OCI-LY1 (cell line): ENCODE results near the gene PLEKHA6.

Experiments used
- H2AFZ ChIP-seq: fragments of 200-600 bp; sonication (generic), shearing (Covaris generic); 2 replicates; pipeline ENCODE4 v1.6.0; 2014; ENCODE audit warnings: antibody characterized with exemption, mild to moderate bottlenecking, low read length
- H3F3A ChIP-seq: fragments of 200-600 bp; sonication (generic), shearing (Covaris generic); 2 replicates; pipeline ENCODE4 v1.6.0; 2014; ENCODE audit warnings: mild to moderate bottlenecking, antibody characterized with exemption, low read length, moderate library complexity; ENCODE audit not compliant: insufficient read depth
- H3K27ac ChIP-seq: fragments of 200-600 bp; sonication (generic); 2 replicates; pipeline ENCODE4 v1.5.1; 2014; ENCODE audit warnings: low read length, mixed run types, mild to moderate bottlenecking, low read depth; ENCODE audit not compliant: poor library complexity, severe bottlenecking
- H3K27me3 ChIP-seq: fragments of 200-600 bp; sonication (generic); 2 replicates; pipeline ENCODE4 v1.6.0; 2014; ENCODE audit warnings: antibody characterized with exemption, mild to moderate bottlenecking, low read length, moderate library complexity; ENCODE audit not compliant: insufficient read depth
- H3K36me3 ChIP-seq: fragments of 200-600 bp; sonication (generic); 2 replicates; pipeline ENCODE4 v1.6.1; 2014; ENCODE audit warnings: mild to moderate bottlenecking, antibody characterized with exemption, low read length, moderate library complexity, mixed read lengths; ENCODE audit not compliant: insufficient read depth
- H3K4me1 ChIP-seq: fragments of 200-600 bp; sonication (generic); 2 replicates; pipeline ENCODE4 v1.5.1; 2014; ENCODE audit warnings: mild to moderate bottlenecking, low read length, moderate library complexity; ENCODE audit not compliant: insufficient read depth, severe bottlenecking
- H3K4me2 ChIP-seq: fragments of 200-600 bp; sonication (generic), shearing (Covaris generic); 2 replicates; pipeline ENCODE4 v1.6.1; 2014; ENCODE audit warnings: low read length
- H3K4me3 ChIP-seq: fragments of 200-600 bp; sonication (generic); 2 replicates; pipeline ENCODE4 v1.5.1; 2014; ENCODE audit warnings: low read length, low read depth, mild to moderate bottlenecking, mixed read lengths; ENCODE audit not compliant: poor library complexity, severe bottlenecking
- H3K79me2 ChIP-seq: fragments of 200-600 bp; shearing (Covaris generic); 2 replicates; pipeline ENCODE4 v1.6.1; 2016; ENCODE audit warnings: mixed run types, low read length, mixed read lengths; ENCODE audit not compliant: insufficient read depth
- H3K9ac ChIP-seq: fragments of 200-600 bp; sonication (generic), shearing (Covaris generic); 2 replicates; pipeline ENCODE4 v1.6.1; 2014; ENCODE audit warnings: mild to moderate bottlenecking, low read length, mixed read lengths
- H3K9me2 ChIP-seq: fragments of 200-600 bp; sonication (generic), shearing (Covaris generic); 2 replicates; pipeline ENCODE4 v1.6.1; 2014; ENCODE audit warnings: low read depth, mild to moderate bottlenecking, low read length, mixed read lengths
- H3K9me3 ChIP-seq: fragments of 200-600 bp; shearing (Covaris generic); 2 replicates; pipeline ENCODE4 v1.6.1; 2014; ENCODE audit warnings: low read length, mixed read lengths
- H4K20me1 ChIP-seq: fragments of 200-600 bp; sonication (generic), shearing (Covaris generic); 2 replicates; pipeline ENCODE4 v1.6.0; 2016; ENCODE audit warnings: mild to moderate bottlenecking, low read length; ENCODE audit not compliant: insufficient read depth
- CTCF ChIP-seq: fragments of 200-600 bp; sonication (generic), shearing (Covaris generic); IDR thresholded peaks from 2 replicates; pipeline ENCODE4 v1.5.1; 2017; ENCODE audit warnings: mild to moderate bottlenecking, antibody characterized with exemption, low read length, moderate library complexity, mixed read lengths
- EZH2 ChIP-seq: fragments of 200-600 bp; sonication (generic), shearing (Covaris generic); IDR thresholded peaks from 2 replicates; pipeline ENCODE4 v1.8.0; 2017; ENCODE audit warnings: borderline replicate concordance, mixed run types, mild to moderate bottlenecking, antibody characterized with exemption, low read length, moderate library complexity, mixed read lengths

PLEKHA6 gene

GRCh38 chr1:204405988-204406387, 46.3 kb upstream of the PLEKHA6 start:
- H3K9me3 ChIP-seq: no peaks in the 10 kb centered on the region
- H2AFZ ChIP-seq: no peak overlapping the region
- H3K9me2 ChIP-seq: no peaks in the 10 kb centered on the region
- H3K4me2 ChIP-seq: peak overlapping the region; percentile 94
- no peak overlapping the region for H3K27ac ChIP-seq
- TF ChIP-seq EZH2 (no peak), CTCF (no peak)
- no peaks in the 10 kb centered on the region for H3K27me3 ChIP-seq
- no peak overlapping the region for H3K9ac ChIP-seq
- H3F3A ChIP-seq: no peaks in the 10 kb centered on the region
- H3K4me3 ChIP-seq: peak overlapping the region; percentile 91
- H3K36me3 ChIP-seq: peaks cover 96% of the 10 kb centered on the region
- 0 out of 2 replicates have a peak, but pooled peaks cover 10% of the 10 kb centered on the region for H4K20me1 ChIP-seq
- peaks cover 26% of the 10 kb centered on the region for H3K4me1 ChIP-seq
- H3K79me2 ChIP-seq: peaks cover 81% of the 10 kb centered on the region

DNA sequence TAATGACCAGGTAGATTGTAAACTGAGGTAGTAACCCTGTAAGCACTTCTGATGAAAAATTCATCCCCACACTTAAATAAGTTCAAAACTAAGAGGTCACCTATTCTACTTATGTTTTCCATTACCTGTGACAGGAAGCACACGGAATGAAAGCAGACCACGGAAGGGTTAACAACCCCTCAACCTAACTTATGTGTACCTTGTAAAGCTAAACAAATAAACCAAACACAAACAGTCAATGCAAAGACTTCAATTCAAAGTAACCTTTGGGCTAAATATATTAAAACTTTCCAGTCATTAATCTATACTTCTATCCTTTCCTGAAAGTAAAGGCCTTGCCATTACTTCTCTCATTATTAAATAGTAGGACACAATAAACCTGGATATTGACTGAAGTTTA, 44.9 kb upstream of the PLEKHA6 start:
- H3K9ac ChIP-seq: no peak overlapping the region
- 0 out of 2 replicates have a peak, but pooled peaks cover 10% of the 10 kb centered on the region for H4K20me1 ChIP-seq

GRCh38 chr1:204402391-204402790, 42.7 kb upstream of the PLEKHA6 start:
- H3K27me3 ChIP-seq: no peaks in the 10 kb centered on the region
- H3K27ac ChIP-seq: no peak overlapping the region
- no peak overlapping the region for H3K4me3 ChIP-seq
- TF ChIP-seq CTCF (no peak), EZH2 (no peak)
- no peaks in the 10 kb centered on the region for H3K9me3 ChIP-seq
- H3K79me2 ChIP-seq: peaks cover 45% of the 10 kb centered on the region
- 0 out of 2 replicates have a peak, but pooled peaks cover 10% of the 10 kb centered on the region for H4K20me1 ChIP-seq
- H3K4me1 ChIP-seq: peaks cover 26% of the 10 kb centered on the region
- no peak overlapping the region for H3K9ac ChIP-seq
- H3F3A ChIP-seq: no peaks in the 10 kb centered on the region
- no peak overlapping the region for H2AFZ ChIP-seq
- no peak overlapping the region for H3K4me2 ChIP-seq
- H3K36me3 ChIP-seq: peaks cover 91% of the 10 kb centered on the region
- H3K9me2 ChIP-seq: no peaks in the 10 kb centered on the region

More for the DNA sequence above, 44.9 kb upstream of the PLEKHA6 start:
- peaks cover 68% of the 10 kb centered on the region for H3K79me2 ChIP-seq
- peaks cover 26% of the 10 kb centered on the region for H3K4me1 ChIP-seq
- no peaks in the 10 kb centered on the region for H3K9me3 ChIP-seq
- no peaks in the 10 kb centered on the region for H3K9me2 ChIP-seq
- H3K36me3 ChIP-seq: peaks cover 93% of the 10 kb centered on the region
- TF ChIP-seq CTCF (no peak), EZH2 (no peak)
- no peak overlapping the region for H3K4me3 ChIP-seq
- H3K4me2 ChIP-seq: no peak overlapping the region
- no peak overlapping the region for H2AFZ ChIP-seq
- H3K27me3 ChIP-seq: no peaks in the 10 kb centered on the region
- H3F3A ChIP-seq: no peaks in the 10 kb centered on the region
- no peak overlapping the region for H3K27ac ChIP-seq
